ENCODE data around the gene EDN2.

Gene EDN2

GRCh38 chr1:41511239-41511540 lies 26.7 kb upstream of the EDN2 start:
- no peak for FAIRE-seq
- no peak for DNase-seq (ENCODE audit: insufficient read length, low spot score)
- no peak for TF ChIP-seq PAX5 (IDR thresholded peaks at IDR 0.05; ENCODE audit: insufficient read depth, low read length, severe bottlenecking)
- no peak for TF ChIP-seq TAF1 (IDR thresholded peaks at IDR 0.05; ENCODE audit: low read depth, low read length)
- TF ChIP-seq SPI1 (IDR thresholded peaks at IDR 0.05; ENCODE audit: low read depth, low read length) = no peak
- no peak for TF ChIP-seq POLR2AphosphoS5 (IDR thresholded peaks at IDR 0.05; ENCODE audit: low read depth, low read length)
- TF ChIP-seq POU2F2 (IDR thresholded peaks at IDR 0.05; ENCODE audit: low read depth, low read length) = no peak
- no peak for TF ChIP-seq POLR2A (IDR thresholded peaks at IDR 0.05; ENCODE audit: low read depth, low read length)

DNA sequence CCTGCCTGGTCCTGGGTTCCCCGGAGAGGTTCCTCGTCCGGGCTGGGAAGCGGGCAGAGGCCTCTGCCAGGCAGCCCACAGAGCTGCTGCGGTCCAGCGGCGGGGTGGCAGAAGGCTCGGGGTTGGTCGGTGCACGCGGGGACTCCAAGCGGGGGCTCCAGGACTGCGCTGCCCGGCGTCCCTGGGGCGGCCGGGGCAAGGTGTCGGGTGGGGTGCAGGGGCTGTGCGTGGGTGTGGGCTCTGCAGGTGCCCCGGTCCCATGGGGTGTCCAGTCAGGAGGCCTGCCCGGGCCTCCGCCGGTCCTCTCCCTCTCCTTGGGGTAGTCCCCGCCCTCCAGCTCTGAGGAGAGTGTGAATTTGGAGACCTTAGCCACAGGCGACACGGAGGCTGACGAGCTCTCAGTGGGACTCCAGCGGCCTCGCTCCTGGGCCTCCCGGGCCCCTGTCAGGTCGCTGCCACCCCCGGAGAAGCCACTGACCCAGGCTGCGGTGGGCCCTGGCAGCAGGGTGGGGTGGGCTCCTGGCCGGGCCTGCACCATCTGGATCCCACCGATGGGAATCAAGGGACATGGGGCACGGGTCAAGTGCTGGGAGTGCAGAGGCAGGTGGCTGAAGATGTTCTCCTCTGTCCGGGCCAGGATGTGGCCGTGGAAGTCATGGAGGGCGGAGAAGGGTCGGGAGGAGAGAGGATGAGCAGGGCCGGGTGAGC lies 26.2 kb upstream of the EDN2 start:
- FAIRE-seq = no peak
- no peak for DNase-seq (ENCODE audit: insufficient read length, low spot score)
- TF ChIP-seq POU2F2 (IDR thresholded peaks at IDR 0.05; ENCODE audit: low read depth, low read length) = no peak
- no peak for TF ChIP-seq TAF1 (IDR thresholded peaks at IDR 0.05; ENCODE audit: low read depth, low read length)
- TF ChIP-seq POLR2A (IDR thresholded peaks at IDR 0.05; ENCODE audit: low read depth, low read length) = no peak
- TF ChIP-seq POLR2AphosphoS5 (IDR thresholded peaks at IDR 0.05; ENCODE audit: low read depth, low read length) = no peak
- TF ChIP-seq SPI1 (IDR thresholded peaks at IDR 0.05; ENCODE audit: low read depth, low read length) = no peak
- no peak for TF ChIP-seq PAX5 (IDR thresholded peaks at IDR 0.05; ENCODE audit: insufficient read depth, low read length, severe bottlenecking)

- no peak for DNase-seq (ENCODE audit: insufficient read length, low spot score)
- FAIRE-seq = no peak
- TF ChIP-seq TAF1 (IDR thresholded peaks at IDR 0.05; ENCODE audit: low read depth, low read length) (no peak), SPI1 (IDR thresholded peaks at IDR 0.05; ENCODE audit: low read depth, low read length) (no peak), POLR2A (IDR thresholded peaks at IDR 0.05; ENCODE audit: low read depth, low read length) (no peak), POU2F2 (IDR thresholded peaks at IDR 0.05; ENCODE audit: low read depth, low read length) (no peak), PAX5 (IDR thresholded peaks at IDR 0.05; ENCODE audit: insufficient read depth, low read length, severe bottlenecking) (no peak), POLR2AphosphoS5 (IDR thresholded peaks at IDR 0.05; ENCODE audit: low read depth, low read length) (no peak)
Observed at GRCh38 chr1:41509270-41509671, 24.8 kb upstream of the EDN2 start.

DNA sequence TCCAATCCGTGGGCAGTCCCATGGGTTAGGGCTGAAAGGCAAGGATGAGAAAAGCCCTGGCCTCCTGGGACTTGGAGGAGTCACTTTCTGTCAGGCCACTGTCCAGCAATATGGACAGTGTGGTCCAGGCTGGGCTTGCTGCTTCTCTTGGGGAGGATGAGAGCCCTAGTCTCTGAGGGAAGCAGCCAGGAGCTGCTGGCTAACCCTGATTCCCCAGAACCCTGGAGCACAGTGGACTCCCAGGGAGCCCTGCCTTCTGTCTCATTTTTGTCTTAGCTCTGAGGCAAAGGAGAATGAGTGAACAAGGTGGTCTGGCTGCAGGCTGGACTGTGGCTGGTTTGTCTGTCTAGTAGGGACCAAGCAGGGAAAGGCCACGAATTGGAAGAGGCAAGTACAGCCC lies 23.8 kb upstream of the EDN2 start:
- no peak for FAIRE-seq
- TF ChIP-seq SPI1 (IDR thresholded peaks at IDR 0.05; ENCODE audit: low read depth, low read length) (no peak), POLR2A (IDR thresholded peaks at IDR 0.05; ENCODE audit: low read depth, low read length) (no peak), POLR2AphosphoS5 (IDR thresholded peaks at IDR 0.05; ENCODE audit: low read depth, low read length) (no peak)
- DNase-seq (ENCODE audit: insufficient read length, low spot score) = no peak

DNA sequence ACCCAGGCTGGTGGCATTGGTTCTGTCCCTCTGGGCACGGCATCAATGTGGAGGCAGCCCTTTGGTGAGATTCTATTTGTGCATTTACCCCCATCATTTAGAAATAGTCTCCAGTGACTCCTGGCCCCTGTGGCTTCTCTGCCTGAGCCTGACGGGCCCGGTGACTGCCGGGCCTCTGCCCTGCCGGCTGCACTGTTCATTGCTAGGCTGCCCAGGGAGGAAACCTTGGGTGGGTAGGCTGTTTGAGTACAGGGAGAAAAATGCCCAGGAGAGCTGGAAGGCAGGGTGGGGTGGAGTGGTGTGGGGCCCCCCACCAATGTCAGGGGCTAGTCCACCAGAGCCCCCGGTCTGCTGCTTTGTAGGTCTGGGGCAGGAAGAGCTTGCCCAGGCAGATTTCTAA lies 23.4 kb upstream of the EDN2 start:
- DNase-seq (ENCODE audit: insufficient read length, low spot score) = no peak
- FAIRE-seq = no peak
- TF ChIP-seq POLR2AphosphoS5 (IDR thresholded peaks at IDR 0.05; ENCODE audit: low read depth, low read length) = no peak
- no peak for TF ChIP-seq POU2F2 (IDR thresholded peaks at IDR 0.05; ENCODE audit: low read depth, low read length)
- TF ChIP-seq TAF1 (IDR thresholded peaks at IDR 0.05; ENCODE audit: low read depth, low read length) = no peak
- no peak for TF ChIP-seq SPI1 (IDR thresholded peaks at IDR 0.05; ENCODE audit: low read depth, low read length)
- no peak for TF ChIP-seq POLR2A (IDR thresholded peaks at IDR 0.05; ENCODE audit: low read depth, low read length)

DNA sequence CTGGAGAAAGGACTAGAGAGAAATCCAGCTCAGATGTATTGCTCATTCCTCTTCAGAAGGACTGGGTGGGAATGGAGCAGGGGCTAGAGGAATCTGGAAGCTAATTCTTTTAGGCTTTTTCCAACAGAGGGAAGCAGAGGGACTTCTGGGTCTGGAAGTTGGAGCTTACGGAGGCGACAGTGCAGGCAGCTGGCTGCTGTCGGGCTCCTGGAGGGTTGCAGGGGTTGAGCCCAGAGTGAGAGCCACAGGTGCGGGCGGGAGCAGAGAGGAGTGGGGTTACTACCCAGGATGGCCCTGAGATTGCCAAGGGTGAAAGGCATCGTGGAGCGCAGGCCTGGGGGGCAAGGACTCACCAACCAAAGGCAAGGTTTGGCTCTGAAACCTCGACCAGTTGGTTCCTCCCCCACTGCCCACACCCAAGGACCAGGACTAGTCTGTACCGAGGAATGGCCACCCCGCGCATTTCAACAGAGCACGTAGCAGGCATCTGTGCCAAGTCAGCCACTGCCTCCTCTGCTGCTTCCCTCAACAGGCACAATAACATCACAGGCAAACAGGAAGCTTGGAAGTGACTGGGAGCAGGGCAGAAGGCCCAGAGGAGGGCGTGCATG lies 22.7 kb upstream of the EDN2 start:
- DNase-seq (ENCODE audit: insufficient read length, low spot score) (no peak), FAIRE-seq (no peak)
- TF ChIP-seq POLR2AphosphoS5 (IDR thresholded peaks at IDR 0.05; ENCODE audit: low read depth, low read length) = no peak
- no peak for TF ChIP-seq POLR2A (IDR thresholded peaks at IDR 0.05; ENCODE audit: low read depth, low read length)
- no peak for TF ChIP-seq TAF1 (IDR thresholded peaks at IDR 0.05; ENCODE audit: low read depth, low read length)
- no peak for TF ChIP-seq POU2F2 (IDR thresholded peaks at IDR 0.05; ENCODE audit: low read depth, low read length)
- TF ChIP-seq PAX5 (IDR thresholded peaks at IDR 0.05; ENCODE audit: insufficient read depth, low read length, severe bottlenecking) = no peak
- TF ChIP-seq SPI1 (IDR thresholded peaks at IDR 0.05; ENCODE audit: low read depth, low read length) = no peak

- no peak for DNase-seq (ENCODE audit: insufficient read length, low spot score)
- TF ChIP-seq SPI1 (IDR thresholded peaks at IDR 0.05; ENCODE audit: low read depth, low read length) (peak; percentile 66), PAX5 (IDR thresholded peaks at IDR 0.05; ENCODE audit: insufficient read depth, low read length, severe bottlenecking) (no peak)
- peak; percentile 93 for FAIRE-seq
Observed at GRCh38 chr1:41504114-41505035, 19.9 kb upstream of the EDN2 start.

DNA sequence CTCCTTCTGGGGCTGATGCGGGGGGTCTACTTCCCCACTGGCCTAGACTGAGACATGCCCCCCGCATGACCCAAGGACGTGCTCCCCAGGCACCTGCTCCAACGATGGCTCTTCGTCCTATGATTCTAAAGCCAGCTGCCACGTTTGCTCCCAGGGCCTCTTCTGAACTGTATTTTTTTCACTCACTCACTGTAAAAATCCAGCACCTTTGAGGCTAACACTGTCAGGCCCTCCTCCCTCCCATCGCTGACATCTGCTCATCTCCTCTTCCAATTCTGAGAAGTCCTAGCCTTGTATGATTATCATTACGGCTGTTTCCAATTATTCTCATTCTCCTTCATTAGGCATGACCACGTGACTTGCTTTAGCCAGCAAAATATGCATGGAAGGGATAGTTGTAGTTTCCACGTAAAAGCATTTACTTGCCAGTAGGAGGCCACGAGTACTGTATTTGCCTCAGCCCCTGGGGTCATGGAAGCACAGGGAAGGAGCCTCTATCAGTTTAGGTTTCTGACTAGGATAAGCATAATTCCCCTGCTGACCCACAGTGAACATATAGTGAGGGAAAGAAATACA lies 19.1 kb upstream of the EDN2 start:
- no peak for TF ChIP-seq SPI1 (IDR thresholded peaks at IDR 0.05; ENCODE audit: low read depth, low read length)
- no peak for TF ChIP-seq POU2F2 (IDR thresholded peaks at IDR 0.05; ENCODE audit: low read depth, low read length)
- no peak for TF ChIP-seq PAX5 (IDR thresholded peaks at IDR 0.05; ENCODE audit: insufficient read depth, low read length, severe bottlenecking)
- no peak for TF ChIP-seq POLR2AphosphoS5 (IDR thresholded peaks at IDR 0.05; ENCODE audit: low read depth, low read length)
- TF ChIP-seq TAF1 (IDR thresholded peaks at IDR 0.05; ENCODE audit: low read depth, low read length) = no peak
- TF ChIP-seq POLR2A (IDR thresholded peaks at IDR 0.05; ENCODE audit: low read depth, low read length) = no peak
- DNase-seq (ENCODE audit: insufficient read length, low spot score) (no peak), FAIRE-seq (no peak)

DNA sequence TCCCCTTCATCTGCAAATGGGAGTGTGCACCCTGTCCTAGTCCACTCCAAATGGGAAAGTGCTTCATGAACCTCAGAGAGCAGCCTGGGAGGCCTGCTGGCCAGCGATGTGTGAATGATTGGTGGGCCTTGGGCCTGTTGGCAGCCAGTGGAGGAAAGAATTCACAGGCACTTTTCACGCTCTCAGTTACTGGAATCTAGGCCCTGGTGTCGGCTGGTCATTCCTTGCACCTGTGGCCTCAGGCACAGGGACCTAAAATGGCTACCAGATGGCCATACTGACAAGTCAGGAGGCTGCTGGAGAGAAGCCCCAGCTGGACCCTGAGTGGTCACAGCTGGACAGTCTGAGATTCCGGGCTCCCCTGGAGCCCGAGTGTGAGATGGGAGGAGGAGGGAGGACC lies 18.4 kb upstream of the EDN2 start:
- TF ChIP-seq SPI1 (IDR thresholded peaks at IDR 0.05; ENCODE audit: low read depth, low read length) = no peak
- TF ChIP-seq PAX5 (IDR thresholded peaks at IDR 0.05; ENCODE audit: insufficient read depth, low read length, severe bottlenecking) = no peak
- TF ChIP-seq POU2F2 (IDR thresholded peaks at IDR 0.05; ENCODE audit: low read depth, low read length) = no peak
- TF ChIP-seq POLR2AphosphoS5 (IDR thresholded peaks at IDR 0.05; ENCODE audit: low read depth, low read length) = no peak
- TF ChIP-seq POLR2A (IDR thresholded peaks at IDR 0.05; ENCODE audit: low read depth, low read length) = no peak
- TF ChIP-seq TAF1 (IDR thresholded peaks at IDR 0.05; ENCODE audit: low read depth, low read length) = no peak
- no peak for FAIRE-seq
- no peak for DNase-seq (ENCODE audit: insufficient read length, low spot score)

Data from GM12891 (cell line).